ENCODE data around the gene PIK3CB. TPM values are rescaled to one million over a fixed set of nuclear protein-coding genes. Genes with fewer than 3 reads are reported as not detected.

PIK3CB gene
- total RNA-seq, 4 donors from 2014 or later: 20.3 to 46.4 (median 37.3) TPM

DNA sequence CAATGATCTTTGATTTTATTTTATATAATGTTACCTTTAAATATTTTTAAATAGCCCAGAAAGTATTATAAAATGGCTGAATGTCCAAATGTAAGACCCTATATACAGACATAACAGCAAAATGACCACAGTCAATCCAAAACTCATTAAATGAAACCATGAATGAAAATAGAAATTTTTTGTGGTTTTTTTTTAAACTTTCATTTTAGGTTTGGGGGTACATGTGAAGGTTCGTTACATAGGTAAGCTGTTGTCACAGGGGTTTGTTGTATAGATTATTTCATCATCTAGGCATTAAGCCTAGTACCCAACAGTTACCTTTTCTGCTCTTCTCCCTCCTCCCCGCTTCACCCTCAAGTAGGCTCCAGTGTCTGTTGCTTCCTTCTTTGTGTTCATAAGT, 117.4 kb downstream of the PIK3CB start:
- ATAC-seq: no peak
- Histone ChIP-seq H3K27ac (no peak overlapping the region), H3K9me3 (no peaks in the 10 kb centered on the region), H3K27me3 (no peaks in the 10 kb centered on the region), H3K36me3 (peaks cover 0 to 28% of the 10 kb centered on the region in 2 donors), H3K4me1 (no peaks in the 10 kb centered on the region), H3K4me3 (no peak overlapping the region)
- WGBS, 2 donors (ENCODE audit: low coverage in 1 of 2): 100% methylated on average over 2 of the region's 2 CpGs
- no peak for TF ChIP-seq POLR2AphosphoS5 (IDR thresholded peaks at IDR 0.05)
- TF ChIP-seq, protein P1, sequence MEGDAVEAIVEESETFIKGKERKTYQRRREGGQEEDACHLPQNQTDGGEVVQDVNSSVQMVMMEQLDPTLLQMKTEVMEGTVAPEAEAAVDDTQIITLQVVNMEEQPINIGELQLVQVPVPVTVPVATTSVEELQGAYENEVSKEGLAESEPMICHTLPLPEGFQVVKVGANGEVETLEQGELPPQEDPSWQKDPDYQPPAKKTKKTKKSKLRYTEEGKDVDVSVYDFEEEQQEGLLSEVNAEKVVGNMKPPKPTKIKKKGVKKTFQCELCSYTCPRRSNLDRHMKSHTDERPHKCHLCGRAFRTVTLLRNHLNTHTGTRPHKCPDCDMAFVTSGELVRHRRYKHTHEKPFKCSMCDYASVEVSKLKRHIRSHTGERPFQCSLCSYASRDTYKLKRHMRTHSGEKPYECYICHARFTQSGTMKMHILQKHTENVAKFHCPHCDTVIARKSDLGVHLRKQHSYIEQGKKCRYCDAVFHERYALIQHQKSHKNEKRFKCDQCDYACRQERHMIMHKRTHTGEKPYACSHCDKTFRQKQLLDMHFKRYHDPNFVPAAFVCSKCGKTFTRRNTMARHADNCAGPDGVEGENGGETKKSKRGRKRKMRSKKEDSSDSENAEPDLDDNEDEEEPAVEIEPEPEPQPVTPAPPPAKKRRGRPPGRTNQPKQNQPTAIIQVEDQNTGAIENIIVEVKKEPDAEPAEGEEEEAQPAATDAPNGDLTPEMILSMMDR (IDR thresholded peaks at IDR 0.05): no peak
- TF ChIP-seq POLR2A (IDR thresholded peaks at IDR 0.05): no peak
- no peak for TF ChIP-seq EP300 (IDR thresholded peaks at IDR 0.05)

DNA sequence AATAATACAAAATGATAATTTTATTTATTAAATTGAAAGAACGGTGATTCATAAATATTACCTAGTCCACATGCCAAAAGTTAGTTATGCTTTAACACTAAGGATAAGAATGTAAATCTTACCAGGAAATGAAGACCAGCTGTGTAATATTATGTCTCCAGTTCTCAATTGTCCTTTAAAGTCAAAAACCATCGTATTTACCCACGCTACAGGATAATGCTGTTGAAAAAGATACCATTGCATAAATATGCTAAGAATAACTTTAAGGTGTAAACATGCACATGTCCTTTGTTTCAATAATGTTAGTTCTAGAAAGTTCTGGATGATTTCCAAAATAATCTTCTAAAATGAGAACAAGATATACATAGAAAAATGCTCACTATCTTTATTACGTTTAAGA, 122.6 kb downstream of the PIK3CB start:
- TF ChIP-seq, protein P1 (IDR thresholded peaks at IDR 0.05): no peak
- no peak for TF ChIP-seq POLR2A (IDR thresholded peaks at IDR 0.05)
- TF ChIP-seq EP300 (IDR thresholded peaks at IDR 0.05): no peak
- TF ChIP-seq POLR2AphosphoS5 (IDR thresholded peaks at IDR 0.05): no peak
- no peaks in the 10 kb centered on the region for H3K4me1 ChIP-seq
- 57 to 68% methylated on average over 4 of the region's 4 CpGs for WGBS, 2 donors (ENCODE audit: low coverage in 1 of 2)
- H3K9me3 ChIP-seq: no peaks in the 10 kb centered on the region
- H3K27ac ChIP-seq: no peak overlapping the region
- H3K36me3 ChIP-seq: peaks cover 0 to 41% of the 10 kb centered on the region in 2 donors
- no peaks in the 10 kb centered on the region for H3K27me3 ChIP-seq
- no peak for ATAC-seq
- no peak overlapping the region for H3K4me3 ChIP-seq

DNA sequence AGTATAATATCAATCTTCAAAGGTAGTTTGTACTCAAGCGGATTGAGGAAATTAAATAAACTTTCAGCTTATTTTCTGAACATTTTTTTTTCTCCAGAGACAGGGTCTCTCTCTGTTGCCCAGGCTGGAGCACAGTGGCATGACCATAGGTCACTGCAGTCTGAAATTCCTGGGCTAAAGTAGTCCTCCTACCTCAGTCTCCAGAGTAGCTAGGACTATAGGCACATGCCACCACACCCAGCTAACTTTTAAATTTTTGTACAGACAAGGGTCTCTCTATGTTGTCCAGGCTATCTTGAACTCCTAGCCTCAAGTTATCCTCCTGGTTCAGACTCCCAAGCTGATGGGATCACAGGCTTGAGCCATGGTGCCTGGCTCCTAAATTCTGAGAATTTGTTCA, 129.1 kb downstream of the PIK3CB start:
- H3K27ac ChIP-seq: no peak overlapping the region
- H3K4me1 ChIP-seq: no peaks in the 10 kb centered on the region
- no peak overlapping the region for H3K4me3 ChIP-seq
- no peaks in the 10 kb centered on the region for H3K9me3 ChIP-seq
- H3K27me3 ChIP-seq: no peaks in the 10 kb centered on the region
- 75 to 94% methylated on average over 1 of the region's 1 CpG for WGBS, 2 donors (ENCODE audit: low coverage in 1 of 2)
- ATAC-seq: no peak
- no peak for TF ChIP-seq POLR2A (IDR thresholded peaks at IDR 0.05)
- TF ChIP-seq EP300 (IDR thresholded peaks at IDR 0.05): no peak
- TF ChIP-seq, protein P1 (IDR thresholded peaks at IDR 0.05): no peak
- no peak for TF ChIP-seq POLR2AphosphoS5 (IDR thresholded peaks at IDR 0.05)
- peaks cover 0 to 43% of the 10 kb centered on the region in 2 donors for H3K36me3 ChIP-seq

DNA sequence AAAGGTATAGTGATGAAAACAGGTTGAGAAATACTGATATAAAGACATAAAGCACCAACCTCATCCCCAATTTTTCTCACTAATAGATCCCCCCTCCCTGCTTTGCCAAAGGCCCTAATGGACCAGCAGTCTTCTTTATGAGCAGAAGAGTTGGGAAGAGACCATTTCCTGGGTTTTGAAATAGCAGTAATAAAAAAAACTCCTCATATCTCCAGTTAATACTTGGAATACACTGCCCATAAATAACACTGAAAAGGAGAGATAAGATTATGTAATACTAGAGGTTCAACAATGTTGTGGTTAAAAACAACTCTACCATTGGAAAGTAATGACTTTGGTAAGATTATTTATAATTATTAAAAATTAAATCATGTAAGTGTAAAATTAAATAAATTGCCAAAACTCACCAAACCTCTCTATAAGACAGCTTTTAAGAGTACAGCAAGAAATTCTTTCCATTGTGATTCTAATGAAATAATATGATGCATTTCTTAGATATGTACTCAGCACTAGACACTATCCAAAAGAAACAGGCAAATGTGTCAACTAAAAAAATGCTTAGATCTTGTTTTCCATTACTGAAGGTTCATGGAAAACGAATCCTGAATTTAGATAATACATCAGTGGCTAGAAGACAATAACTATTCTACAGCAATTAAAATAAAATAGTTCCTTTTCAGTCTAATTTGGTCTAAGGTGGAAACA, 137.9 kb downstream of the PIK3CB start:
- no peak overlapping the region for H3K27ac ChIP-seq
- WGBS, 2 donors (ENCODE audit: low coverage in 1 of 2): 71 to 81% methylated on average over 1 of the region's 1 CpG
- no peaks in the 10 kb centered on the region for H3K27me3 ChIP-seq
- TF ChIP-seq, protein P1 (IDR thresholded peaks at IDR 0.05): no peak
- TF ChIP-seq POLR2AphosphoS5 (IDR thresholded peaks at IDR 0.05): no peak
- no peak for TF ChIP-seq POLR2A (IDR thresholded peaks at IDR 0.05)
- TF ChIP-seq EP300 (IDR thresholded peaks at IDR 0.05): no peak
- H3K36me3 ChIP-seq: peaks cover 0 to 44% of the 10 kb centered on the region in 2 donors
- no peaks in the 10 kb centered on the region for H3K9me3 ChIP-seq
- H3K4me1 ChIP-seq: peaks cover 0 to 8% (median 0%) of the 10 kb centered on the region in 3 donors
- no peak for ATAC-seq
- no peak overlapping the region for H3K4me3 ChIP-seq
